Keratinocyte (primary cell): Measurements from ENCODE around the gene GLP2R. TPM values are rescaled to one million over a fixed set of nuclear protein-coding genes. Genes with fewer than 3 reads are reported as not detected.

ENCODE experiments used
- DNase-seq: peaks from one replicate; pipeline ENCODE4 v3.0.0-alpha.2; 2011; ENCODE audit warnings: low read depth, missing footprints, low spot score
- FAIRE-seq: peaks from 2 replicates; lab custom pipeline; 2011; peaks lifted over from hg19 to GRCh38; lab: Jason Lieb, UNC
- H2AFZ ChIP-seq: 2 replicates; pipeline ENCODE4 v1.6.0; 2012; ENCODE audit warnings: low read length, control low read depth, inconsistent platforms; ENCODE audit not compliant: control insufficient read depth
- H3K27ac ChIP-seq: 2 replicates; pipeline ENCODE4 v1.5.1; 2011; ENCODE audit warnings: low read length; ENCODE audit not compliant: control insufficient read depth, insufficient read depth
- H3K27me3 ChIP-seq: 3 replicates; pipeline ENCODE4 v1.6.0; 2011; ENCODE audit warnings: low read length; ENCODE audit not compliant: control insufficient read depth, insufficient read depth; ENCODE audit errors: extremely low read depth
- H3K36me3 ChIP-seq, 2 experiments: 2 replicates in 1 of 2; 3 replicates in 1 of 2; pipeline ENCODE4 v1.5.1; 2011; ENCODE audit warnings: low read length in 2 of 2, mild to moderate bottlenecking in 1 of 2; ENCODE audit not compliant: control insufficient read depth in 2 of 2, insufficient read depth in 2 of 2; ENCODE audit errors: extremely low read depth in 1 of 2
- H3K4me1 ChIP-seq: 3 replicates; pipeline ENCODE4 v1.5.1; 2011; ENCODE audit warnings: low read length; ENCODE audit not compliant: control insufficient read depth, insufficient read depth; ENCODE audit errors: extremely low read depth
- H3K4me2 ChIP-seq: 3 replicates; pipeline ENCODE4 v1.6.0; 2011; ENCODE audit warnings: low read depth, low read length; ENCODE audit not compliant: control insufficient read depth, insufficient read depth; ENCODE audit errors: extremely low read depth
- H3K4me3 ChIP-seq, 3 experiments: fragments of 200-600 bp in 1 of 3; sonication (generic) in 1 of 3; 2 replicates in 2 of 3; 3 replicates in 1 of 3; pipeline ENCODE4 v1.5.1; 2011 to 2016; ENCODE audit warnings: low read length in 3 of 3, mild to moderate bottlenecking in 3 of 3, control low read depth in 2 of 3, inconsistent platforms in 1 of 3, low read depth in 1 of 3, mixed read lengths in 1 of 3, mixed run types in 1 of 3, moderate library complexity in 1 of 3; ENCODE audit not compliant: control insufficient read depth in 2 of 3, insufficient read depth in 2 of 3; ENCODE audit errors: extremely low read depth in 1 of 3
- H3K79me2 ChIP-seq: 2 replicates; pipeline ENCODE4 v1.6.0; 2012; ENCODE audit warnings: low read length; ENCODE audit not compliant: control insufficient read depth, insufficient read depth
- H3K9ac ChIP-seq: 3 replicates; pipeline ENCODE4 v1.6.0; 2011; ENCODE audit warnings: low read length; ENCODE audit not compliant: control insufficient read depth, insufficient read depth; ENCODE audit errors: extremely low read depth
- H3K9me1 ChIP-seq: 3 replicates; pipeline ENCODE4 v1.6.0; 2011; ENCODE audit warnings: low read length; ENCODE audit not compliant: control insufficient read depth, insufficient read depth; ENCODE audit errors: extremely low read depth
- H3K9me3 ChIP-seq: 2 replicates; pipeline ENCODE4 v1.5.1; 2012; ENCODE audit warnings: low read depth, low read length; ENCODE audit not compliant: control insufficient read depth
- H4K20me1 ChIP-seq: 3 replicates; pipeline ENCODE4 v1.6.0; 2011; ENCODE audit warnings: low read length; ENCODE audit not compliant: control insufficient read depth, insufficient read depth; ENCODE audit errors: extremely low read depth
- EZH2 ChIP-seq: IDR thresholded peaks from one replicate; pipeline ENCODE4 v1.6.1; 2012; ENCODE audit warnings: inconsistent platforms, mild to moderate bottlenecking, low read length, moderate library complexity
- dilution Hi-C: fragments of 300-500 bp; cut with MboI; formaldehyde crosslinking; loops from one replicate; pipeline ENCODE4 v1.7.0; 2020; ENCODE audit warnings: low sequenced_read_pairs; ENCODE audit not compliant: extremely low pct_ligation_motif_present
- polyA plus RNA-seq, 5 experiments: library from polyadenylated mRNA; depleted of rRNA in 3 of 5; stranded (reverse) in 3 of 5; stranded (forward) in 1 of 5; unstranded in 1 of 5; fragments of >200 nt; gene quantifications; 1 replicate in 1 of 5; 2 replicates in 3 of 5; 3 replicates in 1 of 5; pipeline versions ENCODE4 v1.2.1 to v1.2.3, GENCODE V29; 2011 to 2012; ENCODE audit warnings: missing spikeins in 2 of 5, low read depth in 1 of 5, low replicate concordance in 1 of 5
- TF ChIP-seq, protein P1 (sequence below), 3 experiments: IDR thresholded peaks in 1 of 3; conservative IDR thresholded peaks in 1 of 3; optimal IDR thresholded peaks in 1 of 3; 2 replicates in 2 of 3; 3 replicates in 1 of 3; pipeline versions ENCODE3 to v1.5.1; 2011; ENCODE audit warnings: low read length in 3 of 3, mild to moderate bottlenecking in 3 of 3, moderate library complexity in 2 of 3, control low read depth in 1 of 3, inconsistent platforms in 1 of 3; ENCODE audit not compliant: insufficient read depth in 2 of 3; ENCODE audit errors: extremely low read depth in 1 of 3

The GLP2R gene
- polyA plus RNA-seq, 1 donor (not counting 4 experiments of a cell fraction or from before 2014, with no cell fraction given): not detected

DNA sequence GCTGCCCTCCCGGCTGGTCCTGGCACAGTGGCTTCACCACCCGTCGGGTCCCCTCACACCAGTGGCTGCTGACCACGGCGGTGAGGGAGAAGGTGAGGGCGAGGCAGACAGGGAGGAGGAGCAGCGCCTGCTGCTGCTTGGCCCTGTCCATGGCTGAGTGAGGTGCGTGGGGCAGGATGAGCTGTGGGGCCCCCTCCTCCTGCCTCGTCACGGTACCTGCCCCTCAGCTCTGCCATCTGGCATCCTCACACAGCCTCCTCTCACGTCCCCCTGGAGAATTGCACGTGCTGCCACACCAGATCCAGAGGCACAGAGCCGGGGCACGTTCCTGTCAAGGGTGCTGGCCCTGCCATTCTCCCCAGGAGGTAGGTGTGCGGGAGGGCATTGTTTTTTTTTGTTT, 3.8 kb upstream of the GLP2R start, which contains the start of gene GSG1L2:
GSG1L2 (minus strand) TSS at position 159 of the 400 bp plus-strand sequence; CDS start at position 151, 8 bp downstream.
- no peaks in the 10 kb centered on the region for H4K20me1 ChIP-seq
- dilution Hi-C loops: no loop called here
- no peaks in the 10 kb centered on the region for H3K9me3 ChIP-seq
- no peak for FAIRE-seq
- H3K4me3 ChIP-seq: no peak within 1 kb of the TSS
- H3K27ac ChIP-seq: no peak within 1 kb of the TSS
- DNase-seq: no peak
- H3K4me2 ChIP-seq: no peak within 1 kb of the TSS
- no peaks in the 10 kb centered on the region for H3K36me3 ChIP-seq
- no peaks in the 10 kb centered on the region for H3K9me1 ChIP-seq
- H3K4me1 ChIP-seq: no peaks in the 10 kb centered on the region
- no peaks in the 10 kb centered on the region for H3K27me3 ChIP-seq
- H3K9ac ChIP-seq: no peak within 1 kb of the TSS
- H2AFZ ChIP-seq: no peak within 1 kb of the TSS
- TF ChIP-seq EZH2: no peak
- TF ChIP-seq, protein P1, sequence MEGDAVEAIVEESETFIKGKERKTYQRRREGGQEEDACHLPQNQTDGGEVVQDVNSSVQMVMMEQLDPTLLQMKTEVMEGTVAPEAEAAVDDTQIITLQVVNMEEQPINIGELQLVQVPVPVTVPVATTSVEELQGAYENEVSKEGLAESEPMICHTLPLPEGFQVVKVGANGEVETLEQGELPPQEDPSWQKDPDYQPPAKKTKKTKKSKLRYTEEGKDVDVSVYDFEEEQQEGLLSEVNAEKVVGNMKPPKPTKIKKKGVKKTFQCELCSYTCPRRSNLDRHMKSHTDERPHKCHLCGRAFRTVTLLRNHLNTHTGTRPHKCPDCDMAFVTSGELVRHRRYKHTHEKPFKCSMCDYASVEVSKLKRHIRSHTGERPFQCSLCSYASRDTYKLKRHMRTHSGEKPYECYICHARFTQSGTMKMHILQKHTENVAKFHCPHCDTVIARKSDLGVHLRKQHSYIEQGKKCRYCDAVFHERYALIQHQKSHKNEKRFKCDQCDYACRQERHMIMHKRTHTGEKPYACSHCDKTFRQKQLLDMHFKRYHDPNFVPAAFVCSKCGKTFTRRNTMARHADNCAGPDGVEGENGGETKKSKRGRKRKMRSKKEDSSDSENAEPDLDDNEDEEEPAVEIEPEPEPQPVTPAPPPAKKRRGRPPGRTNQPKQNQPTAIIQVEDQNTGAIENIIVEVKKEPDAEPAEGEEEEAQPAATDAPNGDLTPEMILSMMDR (optimal IDR thresholded peaks at IDR 0.05 in 1 of 3, IDR thresholded peaks at IDR 0.05 in 1 of 3, conservative IDR thresholded peaks at IDR 0.05 in 1 of 3; ENCODE audit: extremely low read depth in 1 of 3, insufficient read depth in 2 of 3, low read length in 3 of 3): no peak
- no peaks in the 10 kb centered on the region for H3K79me2 ChIP-seq

DNA sequence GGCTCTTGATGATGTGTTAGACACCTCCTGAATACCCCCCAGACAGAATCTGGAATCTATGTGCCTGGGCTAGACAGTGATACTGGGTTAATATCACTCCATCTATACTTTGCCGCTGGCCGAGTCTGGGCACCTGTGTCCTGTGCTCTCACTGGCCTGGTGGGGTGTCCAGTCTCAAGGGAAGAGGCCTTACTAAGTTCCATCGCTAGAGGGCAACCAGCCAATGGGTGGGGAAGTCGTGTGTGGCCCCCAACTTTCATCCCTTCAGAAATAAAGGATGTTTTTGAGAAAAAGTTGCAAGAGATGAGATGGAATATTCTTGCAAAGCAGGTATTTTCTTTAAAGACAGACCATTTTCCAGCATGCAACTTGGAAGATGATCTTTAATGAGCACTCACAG, 1.6 kb upstream of the GLP2R start:
- no peaks in the 10 kb centered on the region for H3K27me3 ChIP-seq
- H3K36me3 ChIP-seq: no peaks in the 10 kb centered on the region
- dilution Hi-C loops: no loop called here
- no peak for FAIRE-seq
- H3K27ac ChIP-seq: no peak overlapping the region
- H4K20me1 ChIP-seq: no peaks in the 10 kb centered on the region
- TF ChIP-seq, protein P1 (optimal IDR thresholded peaks at IDR 0.05 in 1 of 3, IDR thresholded peaks at IDR 0.05 in 1 of 3, conservative IDR thresholded peaks at IDR 0.05 in 1 of 3; ENCODE audit: extremely low read depth in 1 of 3, insufficient read depth in 2 of 3, low read length in 3 of 3): peak in 1 of 3 experiments; percentile 10
- TF ChIP-seq EZH2: no peak
- no peaks in the 10 kb centered on the region for H3K9me1 ChIP-seq
- H3K9ac ChIP-seq: no peak overlapping the region
- no peak overlapping the region for H3K4me2 ChIP-seq
- no peaks in the 10 kb centered on the region for H3K79me2 ChIP-seq
- no peak overlapping the region for H2AFZ ChIP-seq
- no peak for DNase-seq
- no peak overlapping the region for H3K4me3 ChIP-seq
- no peaks in the 10 kb centered on the region for H3K4me1 ChIP-seq
- no peaks in the 10 kb centered on the region for H3K9me3 ChIP-seq
